Epidermal melanocyte (primary cell): Measurements from ENCODE around the gene ANKRD18A.
"Not testable (repeated sequence)": the region's sequence is repeated elsewhere in the genome, so short reads cannot be mapped to it uniquely, and the experiment has no call there.

Experiments
- DNase-seq: peaks from one replicate; pipeline ENCODE4 v3.0.0; 2011; ENCODE audit warnings: low spot score; ENCODE audit not compliant: insufficient read length

The ANKRD18A gene

GRCh38 chr9:38629511-38629910 lies 9.1 kb upstream of the ANKRD18A start:
- DNase-seq: no peak

DNA sequence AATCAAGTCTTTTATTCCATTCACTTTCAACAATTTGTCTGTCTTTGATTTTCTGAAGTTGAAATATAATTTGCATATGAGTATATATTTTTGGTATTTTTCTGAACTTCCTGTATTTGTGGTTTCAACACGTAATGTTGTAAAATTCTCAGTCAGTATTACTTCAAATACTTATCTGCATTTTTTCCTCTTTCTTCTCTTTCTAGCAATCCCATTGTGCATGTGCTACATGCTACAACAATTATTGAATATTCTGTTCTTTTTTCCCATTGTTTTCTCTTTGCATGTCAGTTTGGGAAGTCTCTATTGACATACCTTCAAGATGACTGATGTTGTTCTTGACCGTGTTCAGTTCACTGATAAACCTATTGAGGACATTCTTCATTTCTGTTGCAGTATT lies 5.6 kb upstream of the ANKRD18A start:
- no peak for DNase-seq

- no peak for DNase-seq
Observed at GRCh38 chr9:38622951-38623350, 2.6 kb upstream of the ANKRD18A start.

DNA sequence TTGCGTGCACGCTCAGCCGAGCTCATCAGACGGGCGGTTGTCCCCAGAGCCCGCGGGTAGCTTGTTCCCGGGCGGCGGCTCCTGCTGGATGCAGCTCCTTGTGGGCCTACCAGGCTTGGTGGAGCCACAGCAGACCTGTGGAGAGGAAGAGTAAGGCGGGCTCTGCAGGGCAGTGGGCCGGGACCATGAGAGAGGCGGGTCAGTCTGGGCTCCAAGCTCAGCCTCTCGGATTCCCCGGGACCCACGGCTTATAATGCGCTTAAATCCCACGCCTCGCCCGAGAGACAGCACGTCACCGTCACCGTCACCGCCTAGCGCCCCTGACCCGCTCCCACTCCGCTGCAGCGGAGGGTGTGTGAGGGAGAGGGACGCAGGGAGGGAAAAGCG lies 1.9 kb upstream of the ANKRD18A start:
- DNase-seq: no peak

GRCh38 chr9:38621434-38622287 lies 1.3 kb upstream of the ANKRD18A start:
- DNase-seq: no peak

- no peak for DNase-seq
Observed at GRCh38 chr9:38619556-38620447, 594 bp downstream of the ANKRD18A start.

DNA sequence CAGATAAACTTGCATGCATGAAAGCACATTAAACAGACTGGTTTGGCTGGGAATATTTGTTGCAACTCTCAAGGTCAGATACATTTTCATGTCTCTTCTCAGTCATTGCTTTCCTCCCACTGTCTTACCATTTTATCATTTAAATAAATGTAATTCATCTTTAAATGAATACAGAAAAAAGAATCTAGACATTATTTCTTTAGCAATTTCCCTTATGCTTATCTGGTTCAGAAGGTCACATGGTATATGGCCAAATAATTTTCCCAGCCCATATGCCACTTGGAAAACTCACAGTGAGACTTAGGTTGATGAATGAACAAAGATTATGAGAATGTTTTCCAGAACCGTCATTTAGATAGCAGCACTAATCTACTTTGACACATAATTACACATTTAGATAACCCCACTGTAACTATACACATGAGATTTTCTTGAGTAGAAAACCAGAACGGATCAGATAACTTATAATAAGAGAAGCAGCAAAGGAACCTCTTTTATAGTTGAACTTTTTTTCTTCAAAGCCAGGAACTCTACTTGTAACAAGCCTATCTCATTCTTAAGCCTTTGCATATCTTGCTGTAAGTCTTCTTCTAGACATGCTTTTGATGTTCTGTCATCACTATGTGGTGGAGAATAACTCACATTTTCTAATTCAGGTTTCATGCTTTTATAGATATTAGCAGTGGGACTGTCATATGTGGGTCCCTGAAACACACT lies 22.2 kb downstream of the ANKRD18A start:
- DNase-seq: not testable (repeated sequence)

- not testable (repeated sequence) for DNase-seq
Observed at GRCh38 chr9:38595117-38595516, 25.3 kb downstream of the ANKRD18A start.

GRCh38 chr9:38591346-38592063 lies 28.9 kb downstream of the ANKRD18A start:
- DNase-seq: not testable (repeated sequence)

DNA sequence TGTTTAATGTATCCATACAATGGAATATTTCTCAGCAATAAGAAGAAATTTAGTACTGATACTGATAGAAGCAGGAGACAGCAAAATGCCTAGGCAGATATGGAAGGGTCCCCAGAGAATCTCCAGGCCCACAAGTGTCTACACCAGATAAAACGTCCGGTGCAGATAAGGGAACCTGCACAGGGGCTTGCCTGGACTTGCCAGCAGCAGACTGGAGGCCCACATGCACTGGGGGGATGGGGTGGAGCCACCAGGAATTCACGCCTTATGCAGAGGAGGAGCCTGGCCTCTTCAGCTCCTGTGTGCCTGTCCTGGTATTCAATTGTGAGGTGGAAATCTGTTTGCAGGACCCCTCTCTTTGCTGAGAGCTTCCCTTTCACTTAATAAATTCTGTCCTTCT lies 36.6 kb downstream of the ANKRD18A start:
- DNase-seq: not testable (repeated sequence)

DNA sequence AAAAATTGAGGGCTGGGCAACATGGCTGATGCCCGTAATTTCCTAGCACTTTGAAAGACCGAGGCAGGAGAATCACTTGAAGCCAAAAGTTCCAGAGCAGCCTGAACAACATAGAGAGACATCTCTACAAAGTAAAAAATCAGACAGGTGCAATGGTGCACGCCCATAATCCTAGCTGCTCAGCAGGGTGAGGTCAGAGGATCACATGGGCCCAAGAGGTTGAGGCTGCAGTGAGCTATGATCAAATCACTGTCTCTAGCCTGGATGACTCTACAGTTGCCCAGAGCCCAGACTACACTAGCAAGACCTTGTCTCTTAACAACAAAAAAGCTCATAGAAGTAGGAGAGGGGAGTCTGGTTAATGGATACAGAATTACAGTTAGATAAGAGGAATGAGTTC lies 40.3 kb downstream of the ANKRD18A start:
- not testable (repeated sequence) for DNase-seq

- not testable (repeated sequence) for DNase-seq
Observed at GRCh38 chr9:38576181-38576580, 44.2 kb downstream of the ANKRD18A start.

DNA sequence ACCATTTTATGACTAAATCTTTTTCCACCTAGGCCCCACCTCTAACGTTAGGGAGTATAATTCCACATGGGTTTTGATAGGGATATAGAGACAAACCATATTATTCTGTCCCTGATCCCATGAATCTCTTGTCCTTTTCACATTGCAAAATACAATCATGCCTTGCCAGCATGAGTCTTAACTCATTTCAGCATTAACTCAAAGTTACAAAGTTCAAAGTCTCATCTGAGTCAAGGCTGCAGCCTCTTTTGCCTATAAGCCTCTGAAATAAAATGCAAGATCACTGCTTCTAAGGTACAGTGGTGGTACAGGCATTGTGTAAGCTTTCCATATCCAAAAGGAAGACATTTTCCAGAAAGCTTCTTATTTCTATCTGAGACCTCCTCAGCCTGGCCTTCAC lies 54.3 kb downstream of the ANKRD18A start:
- not testable (repeated sequence) for DNase-seq

DNA sequence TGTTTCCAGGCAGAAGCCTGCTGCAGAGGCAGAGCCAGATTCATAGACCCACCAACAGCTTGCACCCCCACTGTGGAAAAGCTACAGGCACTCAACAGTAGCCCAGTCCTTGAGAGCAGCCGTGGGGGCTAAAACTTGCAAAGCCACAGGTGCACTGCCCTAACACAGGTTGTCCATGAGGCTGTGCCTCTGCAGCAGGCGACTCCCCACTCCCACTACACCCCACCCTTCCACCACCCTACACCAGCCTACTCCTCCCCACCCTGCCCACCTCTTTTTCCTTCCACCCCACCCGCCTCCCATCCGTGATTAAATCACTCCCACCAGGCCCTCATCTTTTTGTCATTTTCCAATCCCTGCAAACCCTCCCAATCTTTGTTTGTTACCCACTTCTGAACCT lies 55.2 kb downstream of the ANKRD18A start:
- DNase-seq: not testable (repeated sequence)

- DNase-seq: not testable (repeated sequence)
Observed at GRCh38 chr9:38563911-38564310, 56.5 kb downstream of the ANKRD18A start.

DNA sequence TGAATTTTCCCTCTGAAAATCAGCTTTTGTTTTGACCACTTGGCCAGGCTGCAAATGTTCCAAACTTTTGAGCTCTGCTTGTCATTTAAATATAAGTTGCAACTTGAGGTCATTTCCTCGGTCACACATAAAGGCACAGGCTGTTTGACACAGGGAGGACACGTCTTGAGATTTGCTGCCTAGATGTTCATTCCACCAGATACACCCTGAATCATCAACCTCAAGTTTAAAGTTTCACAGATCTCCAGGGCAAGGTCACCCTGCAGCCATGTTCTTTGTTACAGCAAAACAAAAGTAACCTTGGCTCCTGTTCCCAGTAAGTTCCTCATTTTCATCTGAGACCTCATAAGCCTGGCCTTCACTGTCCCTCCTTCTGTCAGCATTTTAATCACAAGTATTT lies 59.3 kb downstream of the ANKRD18A start:
- not testable (repeated sequence) for DNase-seq

DNA sequence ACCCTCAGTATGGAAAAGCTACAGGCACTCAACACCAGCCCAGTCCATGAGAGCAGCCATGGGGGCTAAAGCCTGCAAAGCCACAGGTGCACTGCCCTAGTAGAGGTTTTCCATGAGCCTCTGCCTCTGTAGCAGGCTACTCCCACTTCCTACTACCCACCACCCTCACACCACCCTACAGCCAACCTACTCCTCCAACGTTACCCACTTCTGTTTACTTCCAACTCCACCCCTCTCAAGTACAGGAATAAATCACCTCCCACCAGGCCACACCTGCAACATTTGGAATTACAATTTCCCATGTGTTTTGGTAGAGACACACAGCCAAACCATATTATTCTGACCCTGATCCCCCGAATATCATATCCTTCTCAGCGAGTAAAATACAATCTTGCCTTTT lies 61.2 kb downstream of the ANKRD18A start:
- not testable (repeated sequence) for DNase-seq

GRCh38 chr9:38557746-38558145 lies 62.6 kb downstream of the ANKRD18A start:
- DNase-seq: not testable (repeated sequence)

DNA sequence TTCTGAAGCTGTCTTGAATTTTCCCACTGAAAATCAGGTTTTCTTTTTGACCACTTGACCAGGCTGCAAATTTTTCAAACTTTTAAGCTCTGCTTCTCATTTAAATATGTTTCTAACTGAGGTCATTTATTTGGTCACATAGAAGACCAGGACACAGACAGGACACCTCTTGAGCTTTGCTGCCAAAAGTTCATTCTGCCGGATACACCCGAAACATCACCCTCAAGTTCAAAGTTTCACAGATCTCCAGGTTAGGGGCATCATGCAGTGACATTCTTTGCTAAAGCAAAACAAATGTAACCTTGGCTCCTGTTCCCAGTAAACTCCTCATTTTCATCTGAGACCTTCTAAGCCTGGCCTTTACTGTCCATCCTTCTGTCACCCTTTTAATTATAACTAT lies 65.4 kb downstream of the ANKRD18A start:
- DNase-seq: not testable (repeated sequence)

DNA sequence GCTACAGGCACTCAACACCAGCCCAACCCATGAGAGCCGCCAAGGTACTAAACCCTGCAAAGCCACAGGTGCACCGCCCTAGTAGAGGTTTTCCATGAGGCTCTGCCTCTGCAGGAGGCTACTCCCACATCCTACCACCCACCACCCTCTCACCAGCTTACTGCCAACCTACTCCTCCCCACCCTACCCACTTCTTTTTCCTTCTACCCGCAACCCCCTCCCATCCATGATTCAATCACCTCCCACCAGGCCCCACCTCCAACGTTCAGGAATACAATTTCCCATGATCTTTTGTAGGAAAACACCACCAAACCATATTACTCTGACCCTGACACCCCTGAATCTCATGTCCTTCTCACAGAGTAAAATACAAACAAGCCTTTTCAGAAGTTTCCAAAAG lies 67.4 kb downstream of the ANKRD18A start:
- not testable (repeated sequence) for DNase-seq
